Measurements from ENCODE around the gene CACHD1.
A peak's percentile ranks its signal among the peaks of the same experiment; 100 is the strongest.

Gene CACHD1

GRCh38 chr1:64654519-64655341, 184.8 kb downstream of the CACHD1 start:
- DNase-seq (ENCODE audit: low read depth in 2 of 2) = peak; percentile 25 to 36

- no peak for DNase-seq (ENCODE audit: low read depth in 2 of 2)
These were observed 185.9 kb downstream of the CACHD1 start for GRCh38 chr1:64655861-64656260.

- DNase-seq (ENCODE audit: low read depth in 2 of 2) = no peak
These were observed 189.7 kb downstream of the CACHD1 start for GRCh38 chr1:64659478-64660138.

GRCh38 chr1:64663668-64664067, 193.7 kb downstream of the CACHD1 start:
- no peak for DNase-seq (ENCODE audit: low read depth in 2 of 2)

- DNase-seq (ENCODE audit: low read depth in 2 of 2) = no peak
These were observed 194.4 kb downstream of the CACHD1 start for GRCh38 chr1:64664299-64664698.

- DNase-seq (ENCODE audit: low read depth in 2 of 2) = no peak
These were observed 199.3 kb downstream of the CACHD1 start for GRCh38 chr1:64669098-64669675.

GRCh38 chr1:64675718-64676345, 205.9 kb downstream of the CACHD1 start:
- no peak for DNase-seq (ENCODE audit: low read depth in 2 of 2)

- no peak for DNase-seq (ENCODE audit: low read depth in 2 of 2)
These were observed 206.5 kb downstream of the CACHD1 start for GRCh38 chr1:64676386-64676785.

- DNase-seq (ENCODE audit: low read depth in 2 of 2) = no peak
These were observed 207.6 kb downstream of the CACHD1 start for GRCh38 chr1:64677532-64677931.

GRCh38 chr1:64678366-64678765, 208.4 kb downstream of the CACHD1 start:
- no peak for DNase-seq (ENCODE audit: low read depth in 2 of 2)

- no peak for DNase-seq (ENCODE audit: low read depth in 2 of 2)
These were observed 209.2 kb downstream of the CACHD1 start for GRCh38 chr1:64679177-64679576.

GRCh38 chr1:64680599-64680998, 210.7 kb downstream of the CACHD1 start:
- no peak for DNase-seq (ENCODE audit: low read depth in 2 of 2)

GRCh38 chr1:64681043-64681442, 211.1 kb downstream of the CACHD1 start:
- DNase-seq (ENCODE audit: low read depth in 2 of 2) = no peak

- no peak for DNase-seq (ENCODE audit: low read depth in 2 of 2)
These were observed 213.5 kb downstream of the CACHD1 start for GRCh38 chr1:64683419-64683818.

- DNase-seq (ENCODE audit: low read depth in 2 of 2) = no peak
These were observed 215.3 kb downstream of the CACHD1 start for GRCh38 chr1:64685217-64685616.

GRCh38 chr1:64685765-64686341, 215.9 kb downstream of the CACHD1 start:
- no peak for DNase-seq (ENCODE audit: low read depth in 2 of 2)

GRCh38 chr1:64686828-64687724, 217.1 kb downstream of the CACHD1 start:
- peak in 1 of 2 experiments; percentile 25 for DNase-seq (ENCODE audit: low read depth in 2 of 2)

GRCh38 chr1:64687725-64688327, 217.9 kb downstream of the CACHD1 start:
- DNase-seq (ENCODE audit: low read depth in 2 of 2) = no peak

- no peak for DNase-seq (ENCODE audit: low read depth in 2 of 2)
These were observed 221.7 kb downstream of the CACHD1 start for GRCh38 chr1:64691626-64692025.

- no peak for DNase-seq (ENCODE audit: low read depth in 2 of 2)
These were observed 223.0 kb downstream of the CACHD1 start for GRCh38 chr1:64692911-64693310.

GRCh38 chr1:64693406-64693805, 223.5 kb downstream of the CACHD1 start:
- no peak for DNase-seq (ENCODE audit: low read depth in 2 of 2)

Measured in fibroblast of skin of left quadriceps (primary cell).